ENCODE data around the gene PTPRCAP. TPM values are rescaled to one million over a fixed set of nuclear protein-coding genes. Genes with fewer than 3 reads are reported as not detected.

PTPRCAP gene
- total and polyA plus RNA-seq, 9 of the 15 experiments (the other 6 are each of a cell fraction or from before 2014, with no cell fraction given): 0.22 to 2.0 (median 1.1) TPM; not detected in 4

- TF ChIP-seq HMGXB4 (CRISPR knock-in tag; IDR thresholded peaks at IDR 0.05) (no peak), ATF4 (CRISPR knock-in tag; IDR thresholded peaks at IDR 0.05) (0 out of 2 replicates have a peak, but pooled peaks have one; percentile 26), ZNF12 (CRISPR knock-in tag; IDR thresholded peaks at IDR 0.05) (no peak), ZNF165 (CRISPR knock-in tag; IDR thresholded peaks at IDR 0.05; ENCODE audit: borderline replicate concordance) (no peak), ARNT (IDR thresholded peaks at IDR 0.05) (no peak), MCM3 (IDR thresholded peaks at IDR 0.05) (no peak), MYC (IDR thresholded peaks at IDR 0.05; ENCODE audit: low read depth, low read length) (no peak), MYC (CRISPR knock-in tag; IDR thresholded peaks at IDR 0.05; ENCODE audit: borderline replicate concordance, low read depth) (peak; percentile 28; the same call in 1 of the 2 replicates), ZBED1 (IDR thresholded peaks at IDR 0.05) (no peak)
Measured at GRCh38 chr11:67469508-67469811, 32.0 kb upstream of the PTPRCAP start (continued).
